GM19043 (cell line): ENCODE results near the gene CYP26A1.
A peak's percentile ranks its signal among the peaks of the same experiment; 100 is the strongest.

Experiments
- ATAC-seq: cut with Tn5 transposase; IDR thresholded peaks from one replicate; pipeline ENCODE4 v1.9.1; 2021; ENCODE audit warnings: low read depth; ENCODE audit not compliant: unreplicated experiment

The CYP26A1 gene, protein sequence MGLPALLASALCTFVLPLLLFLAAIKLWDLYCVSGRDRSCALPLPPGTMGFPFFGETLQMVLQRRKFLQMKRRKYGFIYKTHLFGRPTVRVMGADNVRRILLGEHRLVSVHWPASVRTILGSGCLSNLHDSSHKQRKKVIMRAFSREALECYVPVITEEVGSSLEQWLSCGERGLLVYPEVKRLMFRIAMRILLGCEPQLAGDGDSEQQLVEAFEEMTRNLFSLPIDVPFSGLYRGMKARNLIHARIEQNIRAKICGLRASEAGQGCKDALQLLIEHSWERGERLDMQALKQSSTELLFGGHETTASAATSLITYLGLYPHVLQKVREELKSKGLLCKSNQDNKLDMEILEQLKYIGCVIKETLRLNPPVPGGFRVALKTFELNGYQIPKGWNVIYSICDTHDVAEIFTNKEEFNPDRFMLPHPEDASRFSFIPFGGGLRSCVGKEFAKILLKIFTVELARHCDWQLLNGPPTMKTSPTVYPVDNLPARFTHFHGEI

DNA sequence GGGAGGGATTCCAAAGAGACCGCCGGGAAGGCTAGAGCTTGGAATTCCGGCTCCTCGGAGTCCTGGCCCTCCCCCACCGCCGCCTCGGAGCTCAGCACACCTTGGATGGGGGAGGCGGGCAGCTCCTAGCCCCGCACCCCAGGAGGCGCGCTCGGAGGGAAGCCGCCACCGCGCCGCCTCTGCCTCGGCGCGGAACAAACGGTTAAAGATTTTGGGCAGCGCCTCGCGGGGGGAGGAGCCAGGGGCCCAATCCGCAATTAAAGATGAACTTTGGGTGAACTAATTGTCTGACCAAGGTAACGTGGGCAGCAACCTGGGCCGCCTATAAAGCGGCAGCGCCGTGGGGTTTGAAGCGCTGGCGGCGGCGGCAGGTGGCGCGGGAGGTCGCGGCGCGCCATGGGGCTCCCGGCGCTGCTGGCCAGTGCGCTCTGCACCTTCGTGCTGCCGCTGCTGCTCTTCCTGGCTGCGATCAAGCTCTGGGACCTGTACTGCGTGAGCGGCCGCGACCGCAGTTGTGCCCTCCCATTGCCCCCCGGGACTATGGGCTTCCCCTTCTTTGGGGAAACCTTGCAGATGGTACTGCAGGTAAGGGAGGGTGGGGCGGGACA lies at the start of gene CYP26A1:
TSS of gene CYP26A1 (plus strand) at position 355 of the 608 bp plus-strand sequence. CDS start at position 397, 42 bp downstream.
- no peak for ATAC-seq

DNA sequence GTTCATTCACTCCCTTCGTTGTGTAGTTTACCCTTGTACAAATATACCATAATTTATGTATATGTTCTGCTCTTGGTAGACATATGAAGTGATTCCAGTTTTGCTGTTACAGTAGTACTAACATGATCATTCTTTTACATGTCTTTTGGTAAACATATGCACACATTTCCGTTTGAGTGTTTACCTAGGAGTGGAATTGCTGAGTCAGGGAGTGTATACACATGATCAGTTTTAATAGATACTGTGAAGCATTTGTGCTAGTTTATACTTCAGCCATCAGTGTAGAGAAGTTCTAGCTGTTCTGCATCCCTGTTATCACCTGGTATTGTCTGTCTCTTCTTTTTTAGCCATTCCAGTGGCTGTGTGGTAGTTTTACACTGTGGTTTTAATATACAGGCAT lies 47.6 kb upstream of the CYP26A1 start:
- ATAC-seq = no peak

DNA sequence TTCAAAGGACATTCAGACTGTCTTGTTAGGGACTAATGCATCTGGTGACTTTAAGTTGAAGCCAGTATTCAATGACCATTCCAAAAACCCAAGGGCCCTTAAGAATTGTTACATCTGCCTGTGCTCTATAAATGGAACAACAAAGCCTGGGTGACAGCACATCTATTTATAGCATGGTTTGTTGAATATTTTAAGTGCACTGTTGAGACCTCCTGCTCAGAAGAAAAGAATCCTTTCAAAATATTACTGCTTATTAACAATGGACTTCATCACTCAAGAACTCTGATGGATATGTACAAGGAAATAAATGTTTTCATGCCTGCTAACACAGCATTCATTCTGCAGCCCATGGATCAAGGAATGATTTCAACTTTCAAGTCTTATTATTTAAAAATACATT lies 46.2 kb upstream of the CYP26A1 start:
- no peak for ATAC-seq

- ATAC-seq = no peak
Measured at GRCh38 chr10:93028883-93029282, 44.8 kb upstream of the CYP26A1 start.

- ATAC-seq = no peak
Measured at GRCh38 chr10:93030409-93030808, 43.3 kb upstream of the CYP26A1 start.

DNA sequence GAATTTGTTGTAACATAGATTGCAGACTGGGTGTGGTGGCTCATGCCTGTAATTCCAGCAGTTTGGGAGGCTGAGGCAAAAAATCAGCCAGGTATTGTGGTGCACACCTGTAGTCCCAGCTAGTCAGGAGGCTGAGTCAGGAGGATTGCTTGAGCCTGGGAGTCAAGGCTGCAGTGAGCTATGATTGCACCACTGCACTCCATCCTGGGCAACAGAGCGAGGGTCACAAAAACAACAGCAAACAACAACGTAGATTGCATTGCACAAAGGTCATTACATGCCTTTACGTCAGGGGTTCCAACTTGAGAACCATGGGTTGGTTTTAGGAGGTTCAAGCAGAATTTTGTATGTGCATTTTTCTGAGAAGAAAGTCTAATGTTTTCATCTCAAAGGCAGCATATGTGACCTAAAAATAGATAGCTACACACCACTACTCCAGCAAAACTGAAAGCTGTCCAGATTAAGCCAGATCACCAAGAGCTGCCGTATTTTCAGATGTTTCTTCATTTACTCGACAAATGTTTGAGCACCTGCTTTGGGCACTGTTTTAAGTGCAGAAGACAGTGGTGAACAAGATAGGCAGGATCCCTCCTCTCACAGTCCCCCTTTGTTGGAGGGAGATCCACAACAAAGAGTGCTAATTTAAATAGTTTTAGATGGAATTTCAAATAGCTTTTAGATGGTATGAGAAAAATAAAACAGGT lies 41.4 kb upstream of the CYP26A1 start:
- no peak for ATAC-seq

GRCh38 chr10:93032809-93033137 lies 40.9 kb upstream of the CYP26A1 start:
- no peak for ATAC-seq

GRCh38 chr10:93034426-93034825 lies 39.3 kb upstream of the CYP26A1 start:
- ATAC-seq = no peak

DNA sequence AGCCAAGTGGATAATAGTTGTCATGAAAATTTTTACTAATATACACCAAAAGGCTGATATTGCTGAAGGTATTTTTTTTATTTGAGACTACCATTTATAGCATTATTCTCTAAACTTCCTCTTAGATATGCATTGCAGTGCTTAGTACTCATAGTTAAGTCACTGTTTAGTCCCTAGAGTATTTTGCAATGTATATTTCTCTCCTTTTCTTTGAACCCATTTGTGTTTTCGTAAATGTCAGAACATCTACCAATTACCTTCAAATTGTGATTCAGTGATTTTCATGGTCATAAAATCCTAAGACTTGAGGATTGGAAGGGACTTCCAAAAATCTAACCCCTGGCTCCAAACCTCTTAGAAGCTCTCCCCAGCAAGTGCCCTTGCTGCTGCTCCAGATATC lies 34.6 kb upstream of the CYP26A1 start:
- ATAC-seq = no peak

GRCh38 chr10:93039721-93040120 lies 34.0 kb upstream of the CYP26A1 start:
- peak; percentile 61 for ATAC-seq

DNA sequence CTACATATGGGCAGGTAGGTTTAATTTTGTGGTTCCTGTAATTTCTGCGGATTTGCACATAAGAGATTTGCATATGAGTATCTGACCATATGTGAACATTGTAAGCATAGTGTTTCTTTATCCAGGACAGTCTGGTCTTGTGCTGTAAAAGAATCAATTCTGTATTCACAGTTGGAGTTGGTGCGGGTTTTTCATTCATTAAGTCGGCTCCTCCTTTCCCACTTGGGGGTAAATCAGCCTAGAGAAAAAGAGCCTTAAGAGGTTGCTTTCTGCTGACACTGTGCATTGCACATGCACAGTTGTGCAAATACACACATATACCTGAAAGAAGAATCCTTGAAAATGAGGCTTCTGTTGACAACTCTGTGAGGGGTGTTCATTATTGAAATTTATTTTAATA lies 19.2 kb upstream of the CYP26A1 start:
- no peak for ATAC-seq

GRCh38 chr10:93058139-93058538 lies 15.6 kb upstream of the CYP26A1 start:
- ATAC-seq = no peak

DNA sequence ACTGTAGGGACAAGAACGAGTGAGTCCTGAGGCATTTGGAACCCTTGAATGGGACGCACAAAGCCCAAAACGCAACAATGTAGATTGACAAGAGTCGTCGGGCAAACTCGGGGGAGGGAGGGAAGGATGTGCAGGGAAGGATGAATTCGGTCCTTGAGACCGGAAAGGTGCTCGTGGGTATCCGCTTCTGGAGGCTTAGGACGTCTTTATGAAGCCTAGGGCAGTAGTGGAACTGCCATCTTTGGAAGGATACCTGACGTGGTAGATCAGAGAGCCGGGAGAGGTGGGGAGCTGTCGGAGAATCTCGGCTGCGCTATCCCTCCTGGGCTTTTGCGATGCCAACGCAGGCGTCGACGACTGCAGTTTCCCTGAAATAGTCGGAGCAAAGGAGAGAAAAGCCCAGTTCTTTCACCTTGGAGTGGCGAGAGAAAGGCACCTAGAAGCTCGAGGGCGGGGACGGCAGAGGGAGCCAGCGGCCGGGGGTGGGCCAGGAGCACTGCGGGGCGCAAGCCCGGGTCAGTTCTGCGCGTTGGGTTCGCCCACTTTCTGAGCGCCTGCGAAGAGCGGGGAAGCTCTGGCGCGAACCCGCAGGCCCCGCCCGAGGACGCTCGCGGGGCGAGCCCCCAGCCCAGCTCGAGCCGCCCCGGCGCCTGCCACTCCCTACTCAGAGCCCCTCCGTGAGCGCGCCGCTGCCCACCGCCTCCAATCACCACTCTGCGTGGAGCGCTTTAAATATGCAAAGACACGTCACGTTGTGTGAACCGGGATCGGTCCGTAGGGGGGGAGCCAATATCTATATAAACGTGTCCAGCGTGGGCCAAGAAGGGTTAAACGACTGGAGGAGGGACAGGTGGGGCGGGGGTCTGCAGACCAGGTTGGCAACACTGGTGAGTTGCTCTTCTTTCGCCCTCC lies 13.5 kb upstream of the CYP26A1 start, which contains the start of gene CYP26C1:
TSS of gene CYP26C1 (plus strand) at position 824 of the 912 bp plus-strand sequence. CDS start 466 bp downstream, outside the sequence.
- no peak for ATAC-seq

DNA sequence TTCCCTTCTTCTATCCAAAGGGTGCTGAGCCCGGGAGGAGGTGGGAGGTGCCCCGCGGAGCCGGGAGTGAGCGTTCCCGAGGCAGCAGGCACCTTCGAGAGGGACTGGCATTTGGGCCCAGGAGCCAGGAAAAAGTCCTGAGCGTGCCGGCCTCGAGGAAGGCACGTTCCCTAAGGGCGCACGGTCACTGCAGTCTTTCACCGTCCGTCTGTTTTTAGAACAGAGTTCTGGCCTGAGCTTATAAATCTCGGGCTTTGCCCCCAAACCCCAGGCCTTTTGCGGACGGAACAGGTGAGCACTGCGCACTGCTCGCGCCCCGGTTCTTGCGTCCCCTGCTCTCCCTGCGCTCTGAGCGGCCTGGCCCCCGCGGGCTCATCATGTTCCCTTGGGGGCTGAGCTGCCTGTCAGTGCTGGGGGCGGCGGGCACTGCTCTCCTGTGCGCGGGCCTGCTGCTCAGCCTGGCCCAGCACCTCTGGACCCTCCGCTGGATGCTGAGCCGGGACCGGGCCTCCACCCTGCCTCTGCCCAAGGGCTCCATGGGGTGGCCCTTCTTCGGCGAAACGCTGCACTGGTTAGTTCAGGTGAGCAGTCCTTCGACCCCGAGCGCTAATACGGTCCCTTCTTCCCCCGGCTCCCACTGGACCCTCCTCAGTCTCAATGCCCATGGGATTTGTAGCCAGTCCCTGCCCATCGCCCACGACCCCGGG lies 12.7 kb upstream of the CYP26A1 start:
- no peak for ATAC-seq

DNA sequence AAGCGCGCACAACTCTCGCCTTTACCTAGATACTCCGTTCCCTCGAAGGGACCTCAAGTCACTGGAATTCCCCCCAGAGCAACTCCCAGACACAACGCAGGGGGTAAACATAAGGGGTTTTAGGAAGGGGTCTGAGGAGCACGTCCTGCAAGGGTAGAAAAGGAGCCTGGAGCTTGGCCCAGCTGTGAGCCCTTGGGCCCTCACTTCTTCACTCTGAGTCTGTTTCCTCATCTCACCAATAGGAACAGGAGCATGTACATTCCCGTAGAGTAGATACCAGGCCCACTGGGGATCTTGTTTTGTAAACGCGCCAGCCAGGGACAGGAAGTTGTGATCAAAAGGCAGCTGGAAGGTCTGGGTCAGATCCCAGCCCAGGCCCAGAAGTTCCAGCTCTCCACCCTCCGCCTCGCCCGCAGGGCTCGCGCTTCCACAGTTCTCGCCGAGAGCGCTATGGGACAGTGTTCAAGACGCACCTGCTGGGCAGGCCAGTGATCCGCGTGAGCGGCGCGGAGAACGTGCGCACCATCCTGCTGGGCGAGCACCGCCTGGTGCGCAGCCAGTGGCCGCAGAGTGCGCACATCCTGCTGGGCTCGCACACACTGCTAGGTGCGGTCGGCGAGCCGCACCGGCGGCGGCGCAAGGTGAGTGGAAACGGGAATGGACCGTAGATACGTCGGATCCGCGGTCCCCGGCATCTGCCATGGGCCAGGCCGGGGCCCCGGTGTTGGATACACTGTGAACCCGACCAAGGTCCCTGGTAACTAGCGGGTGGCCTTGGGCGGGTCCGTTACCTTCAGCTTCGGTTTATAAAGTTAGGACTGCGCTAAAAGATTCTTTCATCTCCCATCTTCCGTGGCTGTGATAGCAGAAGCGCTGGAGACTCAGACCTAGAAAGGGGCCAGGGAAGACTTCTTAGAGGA lies 11.8 kb upstream of the CYP26A1 start:
- no peak for ATAC-seq

DNA sequence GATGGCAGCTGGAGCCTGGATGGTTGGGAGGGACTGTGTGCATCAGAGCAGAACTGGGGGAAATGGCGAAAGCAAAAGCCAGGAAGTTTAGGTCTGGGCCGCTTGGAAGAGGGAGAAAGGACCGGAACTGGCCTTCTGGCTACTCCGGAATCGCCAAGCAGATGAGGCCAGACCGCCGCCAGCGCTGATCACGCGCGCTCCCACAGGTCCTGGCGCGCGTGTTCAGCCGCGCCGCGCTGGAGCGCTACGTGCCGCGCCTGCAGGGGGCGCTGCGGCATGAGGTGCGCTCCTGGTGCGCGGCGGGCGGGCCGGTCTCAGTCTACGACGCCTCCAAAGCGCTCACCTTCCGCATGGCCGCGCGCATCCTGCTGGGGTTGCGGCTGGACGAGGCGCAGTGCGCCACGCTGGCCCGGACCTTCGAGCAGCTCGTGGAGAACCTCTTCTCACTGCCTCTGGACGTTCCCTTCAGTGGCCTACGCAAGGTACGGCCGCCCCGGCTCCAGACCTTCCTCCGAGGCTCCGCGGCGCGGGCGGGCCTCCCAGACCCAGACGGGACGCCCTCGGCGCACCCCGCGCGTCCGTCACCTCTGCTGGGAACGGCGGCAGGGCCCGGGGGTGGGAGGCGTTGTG lies 11.1 kb upstream of the CYP26A1 start:
- ATAC-seq = no peak

- ATAC-seq = no peak
Measured at GRCh38 chr10:93063144-93063976, 10.3 kb upstream of the CYP26A1 start.
